Caco-2 (cell line): Measurements from ENCODE around the gene PRR5. TPM values are rescaled to one million over a fixed set of nuclear protein-coding genes. Genes with fewer than 3 reads are reported as not detected.

Experiments used
- BruUV-seq: library from RNA; stranded (reverse); fragments of 400-500 nt; replicated peaks from 2 replicates; lab custom pipeline; 2021; lab: Mats Ljungman, UMichigan
- CTCF ChIA-PET: fragments of 300-600 bp; sonication (Branson Sonifier 250); formaldehyde crosslinking; loops from one replicate; lab custom pipeline; 2022; ENCODE audit warnings: antibody characterized with exemption; lab: Charles Lee
- POLR2A ChIA-PET: fragments of 300-600 bp; sonication (Branson Sonifier 250); formaldehyde crosslinking; loops from one replicate; lab custom pipeline; 2022; ENCODE audit warnings: antibody characterized with exemption; lab: Charles Lee
- DNase-seq, 2 experiments: peaks; one replicate each; pipeline versions ENCODE4 v3.0.0 to v3.0.0-alpha.2; 2020 to 2022
- H3K27me3 ChIP-seq: replicated peaks from 2 replicates; pipeline ENCODE4 v1.6.0; 2011; ENCODE audit warnings: low read length; ENCODE audit not compliant: control insufficient read depth, insufficient read depth
- H3K36me3 ChIP-seq: 2 replicates; pipeline ENCODE4 v1.5.1; 2011; ENCODE audit warnings: low read length; ENCODE audit not compliant: control insufficient read depth, insufficient read depth
- H3K4me1 ChIP-seq: fragments of 250-450 bp; sonication (Bioruptor Pico); 2 replicates; pipeline ENCODE4 v1.5.1; 2020; ENCODE audit warnings: mild to moderate bottlenecking
- H3K4me3 ChIP-seq: 2 replicates; pipeline ENCODE4 v1.5.1; 2011; ENCODE audit warnings: low read depth, mild to moderate bottlenecking, control low read depth, low read length
- H3K9me3 ChIP-seq: fragments of 250-450 bp; sonication (Bioruptor Pico); 2 replicates; pipeline ENCODE4 v1.5.1; 2020; ENCODE audit warnings: mild to moderate bottlenecking, moderate library complexity
- H3K27ac Mint-ChIP-seq: one replicate; pipeline ENCODE4 v1.8.0; 2022; ENCODE audit warnings: mixed read lengths; ENCODE audit not compliant: unreplicated experiment
- H3K27me3 Mint-ChIP-seq: one replicate; pipeline ENCODE4 v1.8.0; 2022; ENCODE audit warnings: mixed read lengths; ENCODE audit not compliant: insufficient read depth, unreplicated experiment
- H3K36me3 Mint-ChIP-seq: one replicate; pipeline ENCODE4 v1.8.0; 2022; ENCODE audit warnings: mild to moderate bottlenecking, mixed read lengths; ENCODE audit not compliant: insufficient read depth, unreplicated experiment
- H3K4me1 Mint-ChIP-seq: one replicate; pipeline ENCODE4 v1.8.0; 2022; ENCODE audit warnings: low read depth, mixed read lengths; ENCODE audit not compliant: unreplicated experiment
- H3K4me3 Mint-ChIP-seq: one replicate; pipeline ENCODE4 v1.8.0; 2022; ENCODE audit warnings: mild to moderate bottlenecking, moderate library complexity, mixed read lengths; ENCODE audit not compliant: unreplicated experiment
- H3K9me3 Mint-ChIP-seq: one replicate; pipeline ENCODE4 v1.8.0; 2022; ENCODE audit warnings: mixed read lengths; ENCODE audit not compliant: unreplicated experiment
- CTCF ChIP-seq, 2 experiments: fragments of 200-600 bp in 1 of 2; IDR thresholded peaks; 1 replicate in 1 of 2; 2 replicates in 1 of 2; pipeline versions ENCODE4 v1.5.1 to v1.8.0; 2011 to 2022; ENCODE audit warnings: antibody characterized with exemption in 1 of 2, control low read depth in 1 of 2, inconsistent platforms in 1 of 2, low read depth in 1 of 2, low read length in 1 of 2, mild to moderate bottlenecking in 1 of 2, moderate library complexity in 1 of 2; ENCODE audit not compliant: insufficient read depth in 1 of 2, severe bottlenecking in 1 of 2, unreplicated experiment in 1 of 2
- intact Hi-C: fragments of 100-400 bp; cut with micrococcal nuclease; formaldehyde crosslinking; loops from one replicate; pipeline ENCODE4 v1.10.0; 2022; ENCODE audit not compliant: unreplicated experiment
- total RNA-seq: library from RNA; stranded (reverse); gene quantifications from 2 replicates; pipeline ENCODE4 v1.2.3, GENCODE V29; 2022

The PRR5 gene
- total RNA-seq, 1 experiment from 2014 or later = 82.8 TPM

- peaks cover 2% of the 10 kb centered on the region; the same call in 1 of the 2 replicates for H3K36me3 ChIP-seq
- Mint-ChIP-seq H3K9me3 (no peaks in the 10 kb centered on the region), H3K27ac (no peak overlapping the region), H3K4me1 (no peaks in the 10 kb centered on the region), H3K27me3 (no peaks in the 10 kb centered on the region), H3K4me3 (no peak overlapping the region), H3K36me3 (peaks cover 76% of the 10 kb centered on the region)
- no peak for TF ChIP-seq CTCF (IDR thresholded peaks at IDR 0.05; ENCODE audit: insufficient read depth in 1 of 2, low read depth in 1 of 2, low read length in 1 of 2, severe bottlenecking in 1 of 2, unreplicated experiment in 1 of 2)
- POLR2A ChIA-PET = no interaction called here
- peaks cover 23% of the 10 kb centered on the region for H3K4me1 ChIP-seq
- no peak for DNase-seq
- H3K27me3 ChIP-seq = no peaks in the 10 kb centered on the region
- H3K4me3 ChIP-seq = no peak overlapping the region
- BruUV-seq = no TSS peak
- intact Hi-C loops = no loop called here
- H3K9me3 ChIP-seq = no peaks in the 10 kb centered on the region
- CTCF ChIA-PET = no interaction called here
These were observed 16.4 kb downstream of the PRR5 start for GRCh38 chr22:44718418-44718817.

- H3K36me3 Mint-ChIP-seq = peaks cover 76% of the 10 kb centered on the region
- H3K4me3 Mint-ChIP-seq = no peak overlapping the region
- Histone ChIP-seq H3K27me3 (no peaks in the 10 kb centered on the region), H3K4me1 (peaks cover 30% of the 10 kb centered on the region), H3K36me3 (peaks cover 2% of the 10 kb centered on the region; the same call in 1 of the 2 replicates), H3K4me3 (no peak overlapping the region), H3K9me3 (no peaks in the 10 kb centered on the region)
- no peaks in the 10 kb centered on the region for H3K9me3 Mint-ChIP-seq
- no peak overlapping the region for H3K27ac Mint-ChIP-seq
- no peaks in the 10 kb centered on the region for H3K27me3 Mint-ChIP-seq
- H3K4me1 Mint-ChIP-seq = peaks cover 5% of the 10 kb centered on the region
- DNase-seq = no peak
- CTCF ChIA-PET = no interaction called here
- BruUV-seq = no TSS peak
- TF ChIP-seq CTCF (IDR thresholded peaks at IDR 0.05; ENCODE audit: insufficient read depth in 1 of 2, low read depth in 1 of 2, low read length in 1 of 2, severe bottlenecking in 1 of 2, unreplicated experiment in 1 of 2) = no peak
- POLR2A ChIA-PET = no interaction called here
- intact Hi-C loops = no loop called here
These were observed 17.8 kb downstream of the PRR5 start for GRCh38 chr22:44719586-44720368.

- Mint-ChIP-seq H3K27me3 (no peaks in the 10 kb centered on the region), H3K9me3 (no peaks in the 10 kb centered on the region), H3K4me1 (peaks cover 6% of the 10 kb centered on the region), H3K36me3 (peaks cover 82% of the 10 kb centered on the region), H3K4me3 (no peak overlapping the region), H3K27ac (no peak overlapping the region)
- BruUV-seq = no TSS peak
- H3K27me3 ChIP-seq = no peaks in the 10 kb centered on the region
- DNase-seq = no peak
- POLR2A ChIA-PET = no interaction called here
- peaks cover 2% of the 10 kb centered on the region for H3K36me3 ChIP-seq
- H3K4me1 ChIP-seq = peaks cover 45% of the 10 kb centered on the region
- no peak overlapping the region for H3K4me3 ChIP-seq
- intact Hi-C loops = no loop called here
- TF ChIP-seq CTCF (IDR thresholded peaks at IDR 0.05; ENCODE audit: insufficient read depth in 1 of 2, low read depth in 1 of 2, low read length in 1 of 2, severe bottlenecking in 1 of 2, unreplicated experiment in 1 of 2) = no peak
- CTCF ChIA-PET = no interaction called here
- H3K9me3 ChIP-seq = no peaks in the 10 kb centered on the region
These were observed 19.2 kb downstream of the PRR5 start for GRCh38 chr22:44721213-44721612.
